8988T (cell line): ENCODE results near the gene CTBP2.

Experiments
- DNase-seq: peaks from one replicate; pipeline ENCODE4 v3.0.0; 2011

Gene CTBP2

GRCh38 chr10:125121003-125121402 lies 39.4 kb downstream of the CTBP2 start:
- no peak for DNase-seq

DNA sequence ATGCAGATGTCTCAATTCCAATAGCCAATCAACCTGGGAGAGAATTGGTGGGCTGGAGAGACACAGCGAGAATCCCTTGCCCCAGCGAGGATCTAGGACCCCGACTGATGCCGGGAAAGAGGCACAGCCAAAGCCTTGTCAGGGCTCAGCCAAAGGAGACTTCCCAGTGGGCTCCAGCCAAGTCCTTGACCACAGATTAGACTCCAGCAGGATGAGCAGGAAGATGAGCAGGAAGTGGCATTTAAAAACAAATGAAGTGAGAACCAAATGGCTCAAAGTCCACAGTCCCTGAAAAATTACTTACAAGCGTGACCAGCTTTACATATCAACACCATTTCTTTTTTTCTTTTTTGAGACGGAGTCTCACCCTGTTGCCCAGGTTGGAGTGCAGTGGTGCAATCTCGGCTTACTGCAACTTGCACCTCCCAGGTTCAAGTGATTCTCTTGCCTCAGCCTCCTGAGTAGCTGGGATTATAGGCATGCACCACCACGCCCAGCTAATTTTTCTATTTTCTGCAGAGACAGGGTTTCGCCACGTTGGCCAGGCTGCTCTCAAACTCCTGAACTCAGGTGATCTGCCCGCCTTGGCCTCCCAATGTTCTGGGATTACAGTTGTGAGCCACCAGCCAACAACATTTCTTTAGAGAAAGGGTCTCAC lies 40.2 kb downstream of the CTBP2 start:
- DNase-seq = no peak

- no peak for DNase-seq
Observed at GRCh38 chr10:125118701-125119100, 41.7 kb downstream of the CTBP2 start.

GRCh38 chr10:125118011-125118611 lies 42.3 kb downstream of the CTBP2 start:
- DNase-seq = no peak

- DNase-seq = no peak
Observed at GRCh38 chr10:125116652-125117310, 43.6 kb downstream of the CTBP2 start.

GRCh38 chr10:125116041-125116649 lies 44.2 kb downstream of the CTBP2 start:
- no peak for DNase-seq

GRCh38 chr10:125115409-125115808 lies 45.0 kb downstream of the CTBP2 start:
- no peak for DNase-seq

GRCh38 chr10:125114761-125115391 lies 45.5 kb downstream of the CTBP2 start:
- no peak for DNase-seq

DNA sequence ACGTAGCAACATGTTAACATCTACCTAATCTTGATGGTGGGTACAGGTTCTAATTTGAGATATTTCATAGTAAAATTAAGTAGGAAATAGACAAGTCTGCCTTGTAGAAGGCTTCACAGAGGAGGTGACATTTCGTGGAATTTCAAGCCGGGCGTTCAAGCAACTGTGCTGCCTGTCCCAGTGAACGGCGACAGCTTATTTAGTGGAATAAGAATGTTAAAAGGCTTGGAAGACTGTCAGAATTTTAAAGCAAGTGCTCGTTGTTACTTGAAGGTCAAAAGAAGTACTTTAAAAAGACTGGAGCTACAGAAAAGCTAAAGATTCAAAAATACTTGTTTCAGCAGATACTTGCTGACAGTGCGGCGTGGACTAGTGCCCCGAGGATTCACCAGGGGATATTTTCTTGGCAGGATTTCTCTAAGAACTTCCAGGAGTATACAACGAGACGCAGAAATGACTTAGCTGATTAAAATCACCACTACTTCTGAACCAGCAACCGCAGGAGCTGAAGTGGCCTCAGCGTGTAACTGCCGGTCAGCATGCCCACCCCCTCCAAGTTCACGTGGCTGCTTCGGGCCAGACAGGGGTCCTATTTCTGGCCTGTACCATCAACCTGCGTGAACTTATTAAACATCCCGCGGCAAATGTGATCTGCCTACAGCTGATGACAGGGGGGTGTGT lies 46.5 kb downstream of the CTBP2 start:
- no peak for DNase-seq

DNA sequence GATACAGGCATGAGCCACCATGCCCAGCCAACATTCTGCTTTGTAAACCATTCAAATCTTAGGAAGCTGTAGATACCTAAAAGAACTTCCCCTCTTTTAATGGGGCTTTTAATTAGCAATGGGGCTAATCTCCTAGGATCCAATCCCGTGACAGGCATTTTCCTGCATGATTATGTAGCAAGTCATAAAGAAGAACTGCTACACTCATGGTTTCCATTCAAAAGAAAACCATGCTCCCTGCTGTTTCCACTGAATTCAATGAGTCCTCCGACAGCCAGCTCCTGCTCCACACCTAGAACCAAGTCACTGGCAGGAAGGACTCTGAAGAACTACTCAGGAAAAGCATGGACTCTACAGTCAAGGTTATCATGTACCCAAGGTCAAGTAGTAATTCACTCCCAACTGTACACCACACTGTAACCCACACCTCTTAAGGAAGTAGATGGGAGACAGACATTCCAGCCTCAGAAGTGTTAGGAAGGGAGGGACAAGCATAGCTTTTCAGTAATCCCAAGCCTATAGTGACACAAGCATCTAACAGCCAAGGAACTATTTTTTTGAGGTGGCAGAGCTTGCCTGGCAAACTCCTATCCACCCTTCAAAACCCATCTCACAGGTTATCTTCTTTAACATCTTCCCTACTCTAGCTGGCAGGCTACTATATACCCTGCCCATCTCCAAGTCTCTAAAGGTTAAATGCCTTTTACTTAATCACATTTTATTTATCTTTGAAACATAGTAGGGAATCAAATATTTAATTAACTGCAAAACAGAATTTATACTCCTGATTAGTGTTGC lies 47.5 kb downstream of the CTBP2 start:
- DNase-seq = no peak

DNA sequence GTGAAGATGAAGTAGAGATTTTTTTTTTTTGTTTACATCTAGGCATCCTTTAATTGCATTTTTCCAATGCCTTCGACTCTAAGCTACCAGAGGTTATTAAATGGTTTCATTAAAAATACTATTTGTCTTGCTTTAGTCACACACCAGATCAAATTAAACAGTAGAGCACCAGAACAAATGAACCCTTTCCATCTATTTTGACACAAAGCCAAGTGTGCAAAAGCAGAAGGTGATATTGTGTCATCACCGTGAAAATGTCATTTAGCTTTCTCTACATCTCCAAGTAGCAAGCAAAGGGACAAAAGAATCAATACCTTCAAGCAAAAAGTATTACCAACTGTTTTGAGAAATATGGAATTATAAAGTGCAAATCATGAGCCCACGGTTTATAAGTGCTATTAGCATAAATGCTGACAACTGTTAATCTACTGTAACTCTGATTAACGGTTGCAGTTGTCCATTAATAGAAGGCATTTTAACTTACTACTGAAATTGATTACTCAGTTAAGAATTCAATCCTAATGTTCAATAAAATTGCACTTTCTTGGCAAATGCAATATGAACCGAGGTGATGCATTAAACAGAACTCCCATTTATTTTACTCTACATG lies 49.1 kb downstream of the CTBP2 start:
- DNase-seq = no peak

DNA sequence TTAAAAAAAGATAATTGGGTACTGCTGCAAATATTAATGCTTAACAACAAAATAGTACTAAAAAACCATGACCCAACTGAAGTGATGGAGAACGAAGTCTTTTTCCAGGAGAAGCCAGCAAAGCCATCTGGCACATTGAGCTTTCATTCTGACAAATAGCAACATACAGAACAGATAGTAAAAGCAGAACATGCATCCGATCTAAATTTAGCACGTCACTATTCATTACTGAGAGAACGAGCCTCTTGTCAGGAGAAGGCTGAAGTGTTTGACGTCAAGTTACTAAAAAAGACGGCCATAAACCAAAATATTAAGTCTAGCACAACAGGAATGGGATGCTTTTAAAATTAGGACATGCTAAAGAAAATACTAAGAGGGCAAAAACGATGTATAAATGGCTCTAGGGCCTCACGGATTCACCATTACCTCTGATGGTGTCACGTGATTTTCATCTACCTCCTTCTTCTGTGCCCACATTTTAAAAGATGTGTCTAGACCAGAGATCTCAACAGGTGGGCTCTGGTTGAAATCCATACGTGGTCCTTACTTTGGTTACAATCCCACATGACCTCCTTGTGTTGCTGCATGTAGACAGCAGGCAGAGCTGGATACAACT lies 52.3 kb downstream of the CTBP2 start:
- no peak for DNase-seq

DNA sequence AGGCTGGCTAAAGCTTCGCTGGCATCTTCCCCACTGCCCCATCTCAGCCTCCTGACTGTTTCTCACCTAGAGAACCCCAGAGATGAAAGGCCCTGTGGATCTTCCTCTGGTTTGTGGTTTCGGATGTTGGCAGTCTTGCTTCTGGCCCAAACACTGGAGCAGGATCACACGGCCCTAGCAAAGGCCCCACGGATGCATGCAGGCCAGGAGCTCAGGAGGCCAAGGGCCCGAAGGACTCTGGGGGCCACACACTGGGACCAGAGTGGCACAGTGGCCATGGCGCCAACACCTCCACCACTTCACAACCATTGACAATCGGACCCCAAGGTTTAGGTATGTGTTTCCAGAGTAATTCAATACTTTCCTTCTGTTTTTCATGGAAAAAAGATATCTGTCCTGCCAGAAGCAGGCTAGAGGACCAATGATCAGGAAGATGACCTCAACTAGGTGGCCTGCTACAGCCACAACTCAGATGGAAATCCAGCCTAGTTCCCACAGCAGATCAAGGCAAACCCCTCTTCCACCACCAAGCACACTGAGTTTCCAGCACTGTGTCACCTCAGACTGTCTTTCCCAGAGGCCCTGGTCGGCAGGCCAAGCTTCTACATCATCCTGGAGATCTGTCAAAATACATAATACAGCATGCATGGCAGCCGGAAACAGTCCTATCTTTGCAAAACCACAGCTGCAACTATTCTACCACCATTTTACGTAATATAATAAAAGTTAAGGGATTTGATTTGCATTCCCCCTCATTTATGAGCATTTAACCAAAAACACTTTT lies 53.0 kb downstream of the CTBP2 start:
- DNase-seq = no peak

GRCh38 chr10:125106586-125106985 lies 53.8 kb downstream of the CTBP2 start:
- DNase-seq = no peak

- DNase-seq = no peak
Observed at GRCh38 chr10:125105706-125106255, 54.6 kb downstream of the CTBP2 start.

DNA sequence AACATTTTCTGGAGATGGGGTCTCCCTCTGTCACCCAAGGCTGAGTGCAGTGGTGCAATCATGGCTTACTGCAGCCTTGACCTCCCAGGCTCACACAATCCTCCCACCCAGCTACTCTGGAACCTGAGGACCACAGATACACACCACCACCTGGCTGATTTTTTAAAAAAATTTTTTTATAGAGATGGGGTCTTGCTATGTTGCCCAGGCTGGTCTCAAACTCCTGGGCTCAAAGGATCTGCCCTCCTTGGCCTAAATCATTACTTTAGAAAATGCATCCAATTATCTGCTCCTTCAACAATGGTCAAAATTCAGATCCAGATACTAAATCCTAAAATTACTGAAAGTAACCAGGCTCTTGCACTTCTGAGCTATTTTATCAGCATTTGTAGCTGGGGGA lies 55.2 kb downstream of the CTBP2 start:
- no peak for DNase-seq

- DNase-seq = no peak
Observed at GRCh38 chr10:125104559-125104958, 55.8 kb downstream of the CTBP2 start.

- no peak for DNase-seq
Observed at GRCh38 chr10:125103924-125104323, 56.4 kb downstream of the CTBP2 start.

- DNase-seq = no peak
Observed at GRCh38 chr10:125103466-125103865, 56.9 kb downstream of the CTBP2 start.

- no peak for DNase-seq
Observed at GRCh38 chr10:125102821-125103220, 57.5 kb downstream of the CTBP2 start.
